Uterus (tissue), 2 donors: Measurements from ENCODE around the gene ARPP21.

Source experiments
- CTCF ChIP-seq, 4 experiments: fragments of 200-600 bp in 2 of 4; fragments of 450-650 bp in 2 of 4; sonication (generic) in 2 of 4; IDR thresholded peaks; one replicate each; pipeline ENCODE4 v1.5.1; 2016 to 2019; ENCODE audit warnings: antibody characterized with exemption in 4 of 4, mild to moderate bottlenecking in 2 of 4, moderate library complexity in 1 of 4
- POLR2A ChIP-seq, 2 donors: fragments of 450-650 bp; IDR thresholded peaks; one replicate each; pipeline ENCODE4 v1.6.1; 2016; ENCODE audit warnings: antibody characterized with exemption in 2 of 2, mild to moderate bottlenecking in 1 of 2, moderate library complexity in 1 of 2

- no peak for TF ChIP-seq CTCF (IDR thresholded peaks at IDR 0.05)
- no peak for TF ChIP-seq POLR2A (IDR thresholded peaks at IDR 0.05)
These were observed 33.7 kb downstream of the ARPP21 start for GRCh38 chr3:35673017-35673416.
